Measurements from ENCODE around the gene IDH2. TPM values are rescaled to one million over a fixed set of nuclear protein-coding genes. Genes with fewer than 3 reads are reported as not detected.

Gene IDH2
- total and polyA plus RNA-seq, 2 of the 13 experiments (the other 11 are each of a cell fraction or from before 2014, with no cell fraction given), result 121 to 145 TPM

GRCh38 chr15:90101969-90102890 lies at the start of gene IDH2 (continued):
- TF ChIP-seq MXD3 (CRISPR knock-in tag; IDR thresholded peaks at IDR 0.05) (0 out of 2 replicates have a peak, but pooled peaks have one; percentile 9), ATAD3A (CRISPR knock-in tag; IDR thresholded peaks at IDR 0.05) (0 out of 2 replicates have a peak, but pooled peaks have one; percentile 65), CCDC6 (CRISPR knock-in tag; IDR thresholded peaks at IDR 0.05) (peak; percentile 21; the same call in 1 of the 2 replicates), ZNF687 (CRISPR knock-in tag; IDR thresholded peaks at IDR 0.05) (peak; percentile 55), HOXA5 (CRISPR knock-in tag; IDR thresholded peaks at IDR 0.05) (no peak), BRD4 (CRISPR knock-in tag; IDR thresholded peaks at IDR 0.05) (0 out of 2 replicates have a peak, but pooled peaks have one; percentile 25), HMGXB3 (CRISPR knock-in tag; IDR thresholded peaks at IDR 0.05; ENCODE audit: borderline replicate concordance) (no peak), CC2D1A (CRISPR knock-in tag; IDR thresholded peaks at IDR 0.05) (no peak), ZNF337 (CRISPR knock-in tag; IDR thresholded peaks at IDR 0.05; ENCODE audit: borderline replicate concordance, low read depth) (no peak), ZNF609 (CRISPR knock-in tag; IDR thresholded peaks at IDR 0.05; ENCODE audit: borderline replicate concordance) (no peak), TBX3 (IDR thresholded peaks at IDR 0.05; ENCODE audit: borderline replicate concordance) (no peak), JUNB (CRISPR knock-in tag; IDR thresholded peaks at IDR 0.05; ENCODE audit: borderline replicate concordance) (no peak), ZNF564 (CRISPR knock-in tag; IDR thresholded peaks at IDR 0.05) (peak; percentile 63; the same call in 1 of the 2 replicates), HIVEP1 (CRISPR knock-in tag; IDR thresholded peaks at IDR 0.05) (no peak)
